Middle frontal gyrus (tissue), 1 donor: ENCODE data around the gene UAP1L1.
"Not testable (repeated sequence)": the region's sequence is repeated elsewhere in the genome, so short reads cannot be mapped to it uniquely, and the experiment has no call there.

Source experiments
- DNase-seq: peaks from one replicate; pipeline ENCODE4 v3.0.0-alpha.2; 2015; ENCODE audit warnings: low spot score; ENCODE audit errors: extremely low spot score

The UAP1L1 gene

GRCh38 chr9:137056739-137057415 lies 20.4 kb upstream of the UAP1L1 start:
- no peak for DNase-seq

GRCh38 chr9:137057545-137057944 lies 19.8 kb upstream of the UAP1L1 start:
- no peak for DNase-seq

GRCh38 chr9:137058521-137059234 lies 18.6 kb upstream of the UAP1L1 start:
- no peak for DNase-seq

GRCh38 chr9:137062384-137062783 lies 14.9 kb upstream of the UAP1L1 start:
- no peak for DNase-seq

GRCh38 chr9:137062798-137063197 lies 14.5 kb upstream of the UAP1L1 start:
- not testable (repeated sequence) for DNase-seq

GRCh38 chr9:137063311-137064026 lies 13.8 kb upstream of the UAP1L1 start:
- DNase-seq, result no peak

- no peak for DNase-seq
Measured at GRCh38 chr9:137064027-137064879, 13.1 kb upstream of the UAP1L1 start.

GRCh38 chr9:137064880-137065164 lies 12.5 kb upstream of the UAP1L1 start:
- no peak for DNase-seq

GRCh38 chr9:137065336-137065967 lies 11.9 kb upstream of the UAP1L1 start:
- DNase-seq, result no peak

- no peak for DNase-seq
Measured at GRCh38 chr9:137066096-137066861, 11.0 kb upstream of the UAP1L1 start.

- peak; percentile 68 for DNase-seq
Measured at GRCh38 chr9:137067860-137068538, 9.3 kb upstream of the UAP1L1 start.

- no peak for DNase-seq
Measured at GRCh38 chr9:137068539-137069507, 8.5 kb upstream of the UAP1L1 start.

- DNase-seq, result no peak
Measured at GRCh38 chr9:137069508-137070091, 7.7 kb upstream of the UAP1L1 start.

GRCh38 chr9:137070201-137070905 lies 7.0 kb upstream of the UAP1L1 start, which contains the start of gene SAPCD2:
Gene SAPCD2 (minus strand): TSS chr9:137070557. CDS start chr9:137070460, 97 bp downstream.
- DNase-seq, result peak; percentile 75

GRCh38 chr9:137070906-137071275 lies 6.4 kb upstream of the UAP1L1 start:
- peak; percentile 77 for DNase-seq

GRCh38 chr9:137071282-137071681 lies 6.0 kb upstream of the UAP1L1 start:
- DNase-seq, result no peak

- DNase-seq, result no peak
Measured at GRCh38 chr9:137073992-137074399, 3.3 kb upstream of the UAP1L1 start.
